IMR-90 (cell line): Measurements from ENCODE around the gene CPNE4.

Source experiments
- BHLHE40 ChIP-seq: fragments of 150-350 bp; IDR thresholded peaks from 2 replicates; pipeline ENCODE4 v1.6.1; 2016; ENCODE audit warnings: mild to moderate bottlenecking, low read depth, low read length
- CTCF ChIP-seq: conservative IDR thresholded peaks from 2 replicates; pipeline ENCODE4 v1.5.1; 2012; ENCODE audit warnings: mild to moderate bottlenecking, low read depth, low read length, improper control_type of control experiment
- ELK1 ChIP-seq: fragments of 150-350 bp; IDR thresholded peaks from 2 replicates; pipeline ENCODE4 v1.6.1; 2016; ENCODE audit warnings: low read depth, mild to moderate bottlenecking, low read length, moderate library complexity, borderline replicate concordance
- FOS ChIP-seq: fragments of 150-350 bp; IDR thresholded peaks from 2 replicates; pipeline ENCODE4 v1.6.1; 2016; ENCODE audit warnings: low read depth, low read length
- MAFK ChIP-seq: IDR thresholded peaks from 2 replicates; pipeline ENCODE4 v1.6.1; 2012; ENCODE audit warnings: low read depth, low read length, improper control_type of control experiment
- MAZ ChIP-seq: IDR thresholded peaks from 2 replicates; pipeline ENCODE4 v1.6.1; 2012; ENCODE audit warnings: low read depth, mild to moderate bottlenecking, low read length, improper control_type of control experiment, moderate library complexity, borderline replicate concordance
- MXI1 ChIP-seq: IDR thresholded peaks from 2 replicates; pipeline ENCODE4 v1.6.1; 2012; ENCODE audit warnings: low read depth, mild to moderate bottlenecking, low read length, moderate library complexity, borderline replicate concordance
- NFE2L2 ChIP-seq: fragments of 150-350 bp; IDR thresholded peaks from 2 replicates; pipeline ENCODE4 v1.6.1; 2016; ENCODE audit warnings: low read depth, mild to moderate bottlenecking, low read length
- POLR2A ChIP-seq: IDR thresholded peaks from 2 replicates; pipeline ENCODE4 v1.6.1; 2012; ENCODE audit warnings: mild to moderate bottlenecking, low read depth, low read length
- RAD21 ChIP-seq: IDR thresholded peaks from 2 replicates; pipeline ENCODE4 v1.6.1; 2012; ENCODE audit warnings: low read length, improper control_type of control experiment
- RCOR1 ChIP-seq: IDR thresholded peaks from 2 replicates; pipeline ENCODE4 v1.6.1; 2012; ENCODE audit warnings: mild to moderate bottlenecking, low read length, improper control_type of control experiment; ENCODE audit not compliant: insufficient replicate concordance
- RFX5 ChIP-seq: IDR thresholded peaks from 2 replicates; pipeline ENCODE4 v1.8.0; 2012; ENCODE audit warnings: low read depth, mild to moderate bottlenecking, low read length, moderate library complexity
- SMC3 ChIP-seq: fragments of 150-350 bp; IDR thresholded peaks from 2 replicates; pipeline ENCODE4 v1.6.1; 2016; ENCODE audit warnings: low read depth, mild to moderate bottlenecking, antibody characterized with exemption, low read length, moderate library complexity
- TF ChIP-seq, protein P1 (sequence below): fragments of 150-350 bp; IDR thresholded peaks from 2 replicates; pipeline ENCODE4 v1.6.1; 2017; ENCODE audit warnings: mild to moderate bottlenecking, antibody characterized with exemption, low read length, low read depth

DNA sequence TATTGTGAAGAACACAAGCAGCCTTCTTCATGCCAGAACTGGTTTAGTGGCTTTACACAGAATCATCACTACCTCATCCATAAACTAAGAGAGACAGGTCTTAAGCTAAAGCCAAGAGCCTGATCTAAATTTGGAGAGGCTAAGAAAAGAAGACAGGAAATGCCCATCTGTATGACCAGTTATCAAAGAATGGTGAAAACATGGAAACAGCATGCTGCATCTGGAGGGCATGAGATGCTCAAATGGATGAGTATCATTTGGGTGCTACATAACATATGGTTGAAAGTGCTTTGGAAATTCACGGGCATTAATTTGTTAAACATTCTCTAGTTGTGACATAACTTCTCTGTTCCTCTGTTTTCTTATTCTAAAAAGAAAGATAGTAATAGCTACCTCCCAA lies 112.5 kb downstream of the CPNE4 start:
- TF ChIP-seq POLR2A, result no peak
- TF ChIP-seq CTCF, result no peak
- TF ChIP-seq RAD21, result no peak
- TF ChIP-seq SMC3, result no peak
- TF ChIP-seq RCOR1, result no peak
- TF ChIP-seq MAFK, result no peak
- no peak for TF ChIP-seq NFE2L2
- TF ChIP-seq BHLHE40, result no peak
- TF ChIP-seq, protein P1, sequence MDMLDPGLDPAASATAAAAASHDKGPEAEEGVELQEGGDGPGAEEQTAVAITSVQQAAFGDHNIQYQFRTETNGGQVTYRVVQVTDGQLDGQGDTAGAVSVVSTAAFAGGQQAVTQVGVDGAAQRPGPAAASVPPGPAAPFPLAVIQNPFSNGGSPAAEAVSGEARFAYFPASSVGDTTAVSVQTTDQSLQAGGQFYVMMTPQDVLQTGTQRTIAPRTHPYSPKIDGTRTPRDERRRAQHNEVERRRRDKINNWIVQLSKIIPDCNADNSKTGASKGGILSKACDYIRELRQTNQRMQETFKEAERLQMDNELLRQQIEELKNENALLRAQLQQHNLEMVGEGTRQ, result no peak
- TF ChIP-seq MXI1, result no peak
- no peak for TF ChIP-seq ELK1
- no peak for TF ChIP-seq MAZ
- no peak for TF ChIP-seq RFX5
- TF ChIP-seq FOS, result no peak
